Stimulated activated CD4-positive, alpha-beta T cell treated with anti-CD3 and anti-CD28 coated beads, Interleukin-12 subunit alpha, Interleukin-12 subunit beta, amount 100 ng/mL, for 4 hours (primary cell): ENCODE results near the gene ALOX12B.
A peak's percentile ranks its signal among the peaks of the same experiment; 100 is the strongest.
"Not testable (repeated sequence)": the region's sequence is repeated elsewhere in the genome, so short reads cannot be mapped to it uniquely, and the experiment has no call there.

Experiments
- DNase-seq: peaks from one replicate; pipeline ENCODE4 v3.0.0-alpha.2; 2020

Gene ALOX12B

GRCh38 chr17:8118769-8119580 lies 31.5 kb upstream of the ALOX12B start:
- peak; percentile 88 for DNase-seq

DNA sequence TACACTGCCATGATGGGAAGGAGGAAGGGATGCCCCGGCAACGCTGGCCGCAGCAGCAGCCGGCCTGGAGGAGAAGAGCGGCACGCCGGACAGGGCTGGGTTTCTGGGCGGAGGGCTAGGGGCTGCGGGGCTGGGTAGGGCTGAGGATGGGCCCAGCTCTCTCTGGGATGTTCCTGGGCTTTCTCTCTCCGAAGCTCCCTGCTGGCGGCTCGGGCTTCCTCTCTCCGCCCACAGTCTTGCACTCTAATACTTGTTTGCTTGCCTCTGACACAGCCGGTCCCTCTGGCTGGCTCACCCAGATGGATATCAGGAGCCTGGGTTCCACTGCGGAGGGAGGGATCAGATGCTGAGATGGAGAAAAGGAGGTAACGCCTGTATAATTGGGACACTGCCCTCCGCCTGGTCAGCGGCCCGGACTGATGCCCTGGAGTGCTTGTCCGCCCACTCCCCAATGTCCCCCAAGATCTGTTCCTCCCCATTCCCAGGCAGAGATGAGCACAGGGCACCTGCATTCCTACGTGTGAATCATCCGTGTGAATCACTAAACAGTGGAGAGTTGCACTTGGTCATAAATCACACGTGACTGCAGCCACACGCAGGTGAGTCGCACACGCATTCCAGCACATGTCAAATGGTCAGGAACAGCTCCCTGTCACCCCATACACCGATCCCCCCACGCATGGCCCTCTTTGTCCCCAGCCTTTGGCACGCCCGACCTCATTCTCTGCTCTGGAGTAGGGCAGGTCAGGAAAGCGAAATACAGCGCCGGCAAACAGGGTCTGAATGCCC lies 30.7 kb upstream of the ALOX12B start, which contains the start of gene ALOXE3:
ALOXE3 (minus strand) TSS at position 535 of the 789 bp plus-strand sequence; CDS start at position 11, 524 bp downstream.
- no peak for DNase-seq

GRCh38 chr17:8117367-8117979 lies 30.0 kb upstream of the ALOX12B start:
- DNase-seq, result no peak

DNA sequence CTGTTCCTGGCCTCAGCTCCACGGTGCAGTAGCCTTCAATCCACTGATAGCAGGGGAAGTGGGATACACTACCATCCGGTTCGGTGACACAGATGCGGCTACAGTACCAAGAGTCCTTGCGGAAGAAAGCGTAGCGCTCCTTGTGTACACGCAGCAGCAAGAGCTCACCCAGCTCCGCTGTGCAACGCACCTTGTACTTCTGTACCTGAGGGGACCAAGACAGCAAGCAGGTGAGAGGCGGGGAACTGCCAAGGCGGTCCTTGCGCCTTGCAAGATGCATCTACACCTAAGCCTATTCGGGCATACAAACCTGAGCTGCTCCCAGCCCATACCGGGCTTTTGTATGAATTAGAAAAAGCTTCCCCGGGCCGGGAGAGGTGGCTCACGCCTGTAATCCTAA lies 29.3 kb upstream of the ALOX12B start:
- no peak for DNase-seq

- no peak for DNase-seq
These were observed 23.4 kb upstream of the ALOX12B start for GRCh38 chr17:8110907-8111306.

GRCh38 chr17:8110456-8110804 lies 22.9 kb upstream of the ALOX12B start:
- no peak for DNase-seq

DNA sequence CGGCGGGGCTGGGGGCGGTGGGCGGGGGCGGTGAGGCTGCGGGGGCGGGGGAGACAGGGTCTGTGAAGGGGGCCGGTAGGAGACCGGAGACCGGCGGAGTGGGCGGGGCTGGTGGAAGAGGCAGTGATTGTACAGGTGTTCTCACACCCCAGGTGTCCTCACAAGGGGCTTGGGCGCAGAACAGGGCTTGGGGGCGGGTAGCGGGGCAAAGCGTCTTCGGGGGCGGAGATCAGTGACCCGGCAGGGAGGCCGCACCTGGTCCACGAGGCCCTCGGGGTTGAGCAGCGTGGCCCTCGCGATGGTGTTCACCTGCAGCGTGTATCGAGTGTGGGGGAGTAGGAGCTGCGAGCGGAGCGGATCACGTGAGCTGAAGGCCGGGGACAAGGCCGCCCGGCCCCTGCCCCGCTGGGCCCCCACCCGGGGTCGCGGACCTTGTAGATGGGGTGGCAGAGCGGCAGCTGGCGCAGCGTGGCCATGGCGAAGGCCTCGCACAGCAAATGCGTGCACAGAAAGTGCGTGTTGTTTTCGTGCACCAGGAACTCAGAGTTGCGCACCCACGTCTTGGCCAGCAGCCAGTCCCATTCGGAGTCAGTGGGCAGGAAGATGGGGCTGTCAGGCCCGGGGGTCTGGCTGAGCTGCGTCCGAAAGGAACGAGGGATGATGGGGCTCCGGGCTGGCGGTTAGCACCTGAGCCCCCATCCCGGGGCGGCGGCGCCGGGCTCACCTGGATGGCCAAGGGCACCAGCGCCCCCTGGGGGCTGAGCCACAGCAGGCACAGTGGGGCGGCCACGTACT lies 22.3 kb upstream of the ALOX12B start:
- DNase-seq, result peak; percentile 81

- DNase-seq, result no peak
These were observed 21.6 kb upstream of the ALOX12B start for GRCh38 chr17:8108972-8109660.

- not testable (repeated sequence) for DNase-seq
These were observed 19.5 kb upstream of the ALOX12B start for GRCh38 chr17:8106980-8107379.

DNA sequence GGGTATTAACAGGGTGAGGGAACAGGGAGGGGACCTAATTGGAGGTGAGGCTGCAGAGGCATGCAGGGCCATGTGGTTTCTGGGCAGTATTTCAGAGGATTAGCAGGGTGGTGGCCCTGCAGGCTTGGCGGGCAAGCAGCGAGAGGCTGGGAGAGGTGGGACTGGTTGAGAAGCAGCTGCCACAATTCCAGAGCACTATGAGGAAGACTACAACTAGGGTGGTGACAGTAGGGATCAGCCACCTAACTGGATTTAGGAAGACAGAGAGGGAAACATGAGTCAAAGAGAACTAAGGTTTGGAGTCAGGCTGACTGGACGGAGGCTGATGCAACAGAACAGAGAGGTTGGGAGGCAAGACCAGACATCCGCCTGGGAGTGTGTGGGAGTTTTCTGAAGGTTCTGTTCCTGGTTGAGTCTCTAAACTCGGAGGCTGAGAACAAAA lies 18.5 kb upstream of the ALOX12B start:
- DNase-seq, result no peak

- no peak for DNase-seq
These were observed 17.4 kb upstream of the ALOX12B start for GRCh38 chr17:8104911-8105310.

DNA sequence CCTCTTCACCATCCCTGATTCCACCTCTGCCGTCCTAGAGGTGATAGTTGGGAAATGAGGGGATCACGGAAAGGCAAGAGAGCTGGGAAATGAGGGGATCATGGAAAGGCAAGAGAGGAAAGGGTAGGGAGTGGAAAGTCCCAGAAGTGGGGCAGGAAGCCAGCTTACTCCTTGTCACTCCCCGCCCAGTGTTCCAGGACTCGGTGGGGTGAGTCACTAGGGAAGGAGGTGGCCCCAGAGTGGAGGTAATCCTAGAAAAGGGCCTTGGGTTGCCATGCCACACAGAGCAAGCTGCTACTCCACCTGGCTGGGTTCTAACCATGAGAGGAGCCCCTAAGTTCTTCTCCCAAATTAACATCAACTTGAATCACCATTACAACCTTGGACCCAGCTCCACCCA lies 16.0 kb upstream of the ALOX12B start:
- no peak for DNase-seq

GRCh38 chr17:8101721-8102120 lies 14.2 kb upstream of the ALOX12B start:
- DNase-seq, result no peak

- no peak for DNase-seq
These were observed 13.2 kb upstream of the ALOX12B start for GRCh38 chr17:8100763-8101162.

GRCh38 chr17:8100111-8100510 lies 12.6 kb upstream of the ALOX12B start:
- DNase-seq, result no peak

GRCh38 chr17:8096541-8096940 lies 9.0 kb upstream of the ALOX12B start:
- DNase-seq, result no peak

DNA sequence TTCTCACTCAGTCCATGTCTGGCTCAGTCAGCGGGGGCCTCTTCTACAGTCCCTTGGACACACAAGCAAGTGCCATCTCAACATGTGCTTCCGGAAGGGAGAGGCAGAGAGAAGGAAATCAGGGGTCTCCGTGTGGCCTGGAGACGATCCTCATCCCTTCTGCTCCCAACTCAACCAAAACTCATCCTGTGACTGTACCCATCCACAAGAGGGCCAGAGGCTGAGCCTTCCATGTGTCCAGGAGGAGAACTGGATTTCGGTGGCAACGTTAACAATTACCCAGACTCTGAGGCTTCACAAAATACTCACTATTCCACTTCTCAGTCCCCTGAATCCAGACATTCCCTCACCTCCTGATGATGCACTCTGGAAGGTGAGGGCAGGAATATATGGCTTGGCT lies 7.8 kb upstream of the ALOX12B start:
- DNase-seq, result no peak

DNA sequence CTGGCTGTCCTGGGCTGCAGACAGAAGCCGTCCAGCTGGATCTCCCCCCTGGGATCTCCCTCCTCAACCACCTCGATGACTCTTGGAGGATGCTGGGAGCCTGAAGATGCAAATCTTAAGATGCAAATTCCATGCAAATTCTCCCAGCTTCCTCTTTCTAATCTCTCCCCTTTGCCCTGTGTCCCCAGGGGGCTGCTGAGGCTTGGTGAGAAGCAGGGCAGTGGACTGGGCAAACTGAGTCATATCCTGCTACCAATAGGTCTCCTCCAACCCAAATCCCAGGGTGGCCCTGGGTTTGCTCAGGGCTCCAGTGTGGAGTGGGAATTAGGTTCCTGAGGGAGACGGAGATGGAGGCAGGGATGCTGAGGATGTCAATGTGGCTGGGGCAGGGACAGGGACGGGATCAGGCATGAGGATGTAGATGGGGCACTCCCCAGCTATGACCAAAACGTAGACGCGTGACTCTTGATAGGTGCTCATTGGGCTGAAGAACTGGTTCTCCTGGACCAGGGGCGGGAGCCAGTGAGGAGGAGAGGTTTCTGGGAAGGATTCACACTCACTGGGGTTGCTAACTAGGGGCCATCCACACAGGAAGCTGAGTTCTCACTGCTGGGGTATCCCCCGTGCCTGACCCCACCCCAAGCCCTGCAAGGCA lies 3.6 kb upstream of the ALOX12B start:
- no peak for DNase-seq

DNA sequence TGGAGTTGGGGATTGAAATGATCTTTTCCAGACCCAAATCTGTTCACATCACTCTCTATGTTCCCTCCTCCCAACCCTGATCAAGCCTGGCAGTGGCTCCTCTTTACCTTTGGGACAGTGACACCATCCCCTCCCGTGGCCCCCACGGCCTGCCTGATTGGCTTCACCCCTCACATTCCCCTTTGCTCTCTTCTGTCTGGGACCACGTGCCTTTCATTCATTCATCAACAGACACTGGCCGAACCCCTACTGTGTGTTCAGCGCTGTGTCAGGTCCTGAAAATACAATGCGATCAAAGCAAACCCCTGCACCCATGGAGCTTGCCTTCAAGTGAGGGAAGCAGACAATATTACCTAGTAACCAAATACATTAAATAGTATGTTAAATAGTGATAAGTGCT lies 2.2 kb upstream of the ALOX12B start:
- no peak for DNase-seq

- DNase-seq, result no peak
These were observed 375 bp upstream of the ALOX12B start for GRCh38 chr17:8087952-8088230.

DNA sequence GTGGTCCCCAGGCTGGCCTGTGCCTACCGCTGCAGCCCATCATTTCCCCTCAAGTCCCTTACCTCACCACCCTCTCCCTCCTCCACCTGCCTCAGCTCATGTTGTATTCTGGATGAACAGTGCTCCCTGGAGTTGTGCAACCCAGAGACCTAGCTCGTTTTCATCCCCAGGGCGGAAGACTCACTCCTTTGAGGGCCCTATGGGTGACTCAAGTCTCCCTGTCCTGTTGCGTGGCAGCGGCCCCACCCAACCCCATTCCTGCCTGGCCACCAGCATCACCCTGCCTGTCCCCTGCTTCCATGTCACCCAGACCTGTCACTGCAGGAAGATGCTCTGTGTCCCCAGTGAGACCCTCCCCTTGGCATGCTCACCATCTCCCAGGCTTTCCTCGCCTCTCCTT lies 3.3 kb downstream of the ALOX12B start:
- no peak for DNase-seq

- no peak for DNase-seq
These were observed 5.2 kb downstream of the ALOX12B start for GRCh38 chr17:8082292-8082691.
